H9 (cell line): ENCODE measurements around the gene UGT1A3. TPM values are rescaled to one million over a fixed set of nuclear protein-coding genes. Genes with fewer than 3 reads are reported as not detected.

Source experiments
- DNase-seq: peaks from one replicate; pipeline ENCODE4 v3.0.0-alpha.2; 2017
- H2AFZ ChIP-seq: one replicate; pipeline ENCODE4 v1.6.1; 2013; ENCODE audit warnings: mild to moderate bottlenecking, low read length, control low read depth, moderate library complexity
- H2AK5ac ChIP-seq: 2 replicates; pipeline ENCODE4 v1.6.1; 2013; ENCODE audit warnings: low read length, control low read depth, mixed read lengths; ENCODE audit not compliant: insufficient read length
- H2BK120ac ChIP-seq: one replicate; pipeline ENCODE4 v1.6.1; 2013; ENCODE audit warnings: low read depth, mild to moderate bottlenecking, low read length, control low read depth, inconsistent platforms; ENCODE audit not compliant: poor library complexity, severe bottlenecking
- H2BK12ac ChIP-seq: 2 replicates; pipeline ENCODE4 v1.6.1; 2013; ENCODE audit warnings: low read length, control low read depth, mixed read lengths, low read depth; ENCODE audit not compliant: insufficient read length
- H2BK15ac ChIP-seq: 2 replicates; pipeline ENCODE4 v1.6.1; 2013; ENCODE audit warnings: low read depth, low read length, control low read depth
- H2BK20ac ChIP-seq: one replicate; pipeline ENCODE4 v1.6.1; 2013; ENCODE audit warnings: low read depth, mild to moderate bottlenecking, low read length, control low read depth, inconsistent platforms; ENCODE audit not compliant: poor library complexity, severe bottlenecking
- H2BK5ac ChIP-seq: 2 replicates; pipeline ENCODE4 v1.6.1; 2013; ENCODE audit warnings: low read length, control low read depth, mixed read lengths; ENCODE audit not compliant: insufficient read length
- H3K14ac ChIP-seq: 2 replicates; pipeline ENCODE4 v1.6.1; 2013; ENCODE audit warnings: low read length, control low read depth; ENCODE audit not compliant: insufficient read depth
- H3K18ac ChIP-seq: 2 replicates; pipeline ENCODE4 v1.6.1; 2013; ENCODE audit warnings: low read depth, mild to moderate bottlenecking, mixed read lengths, low read length, control low read depth; ENCODE audit not compliant: insufficient read length
- H3K23ac ChIP-seq: 2 replicates; pipeline ENCODE4 v1.6.1; 2013; ENCODE audit warnings: low read length, control low read depth, mixed read lengths, low read depth; ENCODE audit not compliant: insufficient read length
- H3K23me2 ChIP-seq: 2 replicates; pipeline ENCODE4 v1.6.1; 2013; ENCODE audit warnings: low read depth, mild to moderate bottlenecking, mixed read lengths, low read length, control low read depth; ENCODE audit not compliant: insufficient read length, poor library complexity, severe bottlenecking
- H3K27ac ChIP-seq: 2 replicates; pipeline ENCODE4 v1.5.1; 2013; ENCODE audit warnings: low read length, control low read depth, mixed read lengths, low read depth; ENCODE audit not compliant: insufficient read length
- H3K27me3 ChIP-seq: 2 replicates; pipeline ENCODE4 v1.6.1; 2013; ENCODE audit warnings: low read length, control low read depth, inconsistent platforms; ENCODE audit not compliant: insufficient read depth
- H3K4ac ChIP-seq: 2 replicates; pipeline ENCODE4 v1.6.1; 2013; ENCODE audit warnings: low read depth, mild to moderate bottlenecking, control low read depth, inconsistent platforms, low read length, moderate library complexity
- H3K4me1 ChIP-seq: 2 replicates; pipeline ENCODE4 v1.6.1; 2013; ENCODE audit warnings: low read length, control low read depth, inconsistent platforms; ENCODE audit not compliant: insufficient read depth
- H3K4me2 ChIP-seq: 2 replicates; pipeline ENCODE4 v1.6.1; 2013; ENCODE audit warnings: low read length, control low read depth, mixed read lengths; ENCODE audit not compliant: insufficient read length, insufficient read depth
- H3K56ac ChIP-seq: 2 replicates; pipeline ENCODE4 v1.6.1; 2013; ENCODE audit warnings: low read depth, mild to moderate bottlenecking, mixed read lengths, low read length, control low read depth; ENCODE audit not compliant: insufficient read length
- H3K79me1 ChIP-seq: 2 replicates; pipeline ENCODE4 v1.6.1; 2013; ENCODE audit warnings: low read depth, mild to moderate bottlenecking, moderate library complexity, low read length, control low read depth, inconsistent platforms; ENCODE audit not compliant: insufficient read depth, poor library complexity, severe bottlenecking
- H3K79me2 ChIP-seq: 2 replicates; pipeline ENCODE4 v1.6.1; 2013; ENCODE audit warnings: low read length, control low read depth, inconsistent platforms; ENCODE audit not compliant: insufficient read depth
- H3K9ac ChIP-seq: 2 replicates; pipeline ENCODE4 v1.6.1; 2013; ENCODE audit warnings: low read length, control low read depth, mixed read lengths; ENCODE audit not compliant: insufficient read length; ENCODE audit errors: extremely low read depth
- H3K9me3 ChIP-seq: one replicate; pipeline ENCODE4 v1.6.1; 2013; ENCODE audit warnings: low read depth, low read length, inconsistent platforms; ENCODE audit not compliant: control insufficient read depth
- H3T11ph ChIP-seq: one replicate; pipeline ENCODE4 v1.6.1; 2013; ENCODE audit warnings: mild to moderate bottlenecking, low read length, control low read depth, inconsistent platforms
- H4K20me1 ChIP-seq: one replicate; pipeline ENCODE4 v1.6.1; 2013; ENCODE audit not compliant: control insufficient read depth, insufficient read length, insufficient read depth
- H4K5ac ChIP-seq: 2 replicates; pipeline ENCODE4 v1.6.1; 2013; ENCODE audit warnings: low read depth, mild to moderate bottlenecking, mixed read lengths, low read length, control low read depth; ENCODE audit not compliant: insufficient read length
- H4K8ac ChIP-seq: replicated peaks from 2 replicates; pipeline ENCODE4 v1.6.1; 2013; ENCODE audit warnings: low read length, control low read depth, mixed read lengths, low read depth; ENCODE audit not compliant: insufficient read length
- H4K91ac ChIP-seq: 2 replicates; pipeline ENCODE4 v1.6.1; 2013; ENCODE audit warnings: low read depth, mild to moderate bottlenecking, moderate library complexity, mixed read lengths, low read length, control low read depth; ENCODE audit not compliant: insufficient read length
- H3K27ac Mint-ChIP-seq, 3 experiments: 2 replicates in 2 of 3; 3 replicates in 1 of 3; pipeline ENCODE4 v1.8.0; 2020 to 2021; ENCODE audit warnings: mixed read lengths in 3 of 3, mild to moderate bottlenecking in 1 of 3, moderate library complexity in 1 of 3
- H3K27me3 Mint-ChIP-seq: 2 replicates; pipeline ENCODE4 v1.8.0; 2021; ENCODE audit warnings: low read depth, mild to moderate bottlenecking, moderate library complexity, mixed read lengths
- H3K36me3 Mint-ChIP-seq, 3 experiments: 2 replicates in 2 of 3; 3 replicates in 1 of 3; pipeline ENCODE4 v1.8.0; 2020 to 2021; ENCODE audit warnings: low read depth in 3 of 3, mixed read lengths in 3 of 3; ENCODE audit not compliant: insufficient read depth in 1 of 3
- H3K4me1 Mint-ChIP-seq, 2 experiments: 2 replicates each; pipeline ENCODE4 v1.8.0; 2020; ENCODE audit warnings: mixed read lengths in 2 of 2
- H3K4me3 Mint-ChIP-seq, 2 experiments: 2 replicates in 1 of 2; 3 replicates in 1 of 2; pipeline ENCODE4 v1.8.0; 2020 to 2021; ENCODE audit warnings: mild to moderate bottlenecking in 2 of 2, mixed read lengths in 2 of 2, moderate library complexity in 1 of 2
- H3K9me3 Mint-ChIP-seq, 2 experiments: 2 replicates in 1 of 2; 3 replicates in 1 of 2; pipeline ENCODE4 v1.8.0; 2020; ENCODE audit warnings: mild to moderate bottlenecking in 2 of 2, mixed read lengths in 2 of 2, moderate library complexity in 1 of 2
- CTCF ChIP-seq: fragments of 200-600 bp; sonication (generic); conservative IDR thresholded peaks from 3 replicates; pipeline ENCODE4 v1.8.0; 2021; ENCODE audit warnings: antibody characterized with exemption, mild to moderate bottlenecking
- WGBS: extraction: QIAGEN DNeasy Blood & Tissue Kit; methylation state at CpG from one replicate; pipeline ENCODE4 v1.1.7; 2013; ENCODE audit warnings: missing lambda C conversion rate, low lambda C conversion rate, mixed read lengths; ENCODE audit not compliant: insufficient read length; ENCODE audit errors: extremely low coverage; 5-methylcytosine and 5-hydroxymethylcytosine counted together
- total RNA-seq: library from RNA; stranded (reverse); gene quantifications from 2 replicates; pipeline ENCODE4 v1.2.1, GENCODE V29; 2021

The UGT1A3 gene
- total RNA-seq, 1 experiment from 2014 or later, result not detected

GRCh38 chr2:233706720-233707119 lies 22.1 kb upstream of the UGT1A3 start:
- Histone ChIP-seq H2AK5ac (no peak overlapping the region), H4K5ac (no peak overlapping the region), H2BK12ac (no peak overlapping the region), H3K27ac (no peak overlapping the region), H3K18ac (no peak overlapping the region), H3K56ac (no peak overlapping the region), H2BK20ac (no peak overlapping the region), H3K4me1 (no peaks in the 10 kb centered on the region), H3K27me3 (no peaks in the 10 kb centered on the region), H3T11ph (no peak overlapping the region), H2BK15ac (no peak overlapping the region), H3K23me2 (peaks cover 5% of the 10 kb centered on the region), H3K23ac (no peak overlapping the region), H3K9ac (no peak overlapping the region), H4K20me1 (no peaks in the 10 kb centered on the region), H2BK120ac (no peak overlapping the region), H3K9me3 (no peaks in the 10 kb centered on the region), H3K79me1 (no peaks in the 10 kb centered on the region), H4K8ac (no peak overlapping the region), H3K79me2 (no peaks in the 10 kb centered on the region), H4K91ac (no peak overlapping the region), H3K14ac (no peak overlapping the region), H3K4me2 (no peak overlapping the region), H2AFZ (no peak overlapping the region), H2BK5ac (no peak overlapping the region), H3K4ac (no peak overlapping the region)
- no peak overlapping the region for H3K27ac Mint-ChIP-seq
- TF ChIP-seq CTCF, result no peak
- H3K27me3 Mint-ChIP-seq, result peaks cover 2% of the 10 kb centered on the region; the same call in 1 of the 2 replicates
- peaks cover 7% of the 10 kb centered on the region in 2 experiments for H3K4me1 Mint-ChIP-seq
- no peak for DNase-seq
- H3K9me3 Mint-ChIP-seq, result peaks cover 4% of the 10 kb centered on the region in 2 experiments; a peak in 3 of 5 replicates
- peaks cover 0 to 6% (median 0%) of the 10 kb centered on the region in 3 experiments; a peak in 2 of 7 replicates for H3K36me3 Mint-ChIP-seq
- no peak overlapping the region for H3K4me3 Mint-ChIP-seq
- no CpG with 5 or more reads among the region's 1 CpG for WGBS
